ENCODE measurements around the gene UBE4B. TPM values are rescaled to one million over a fixed set of nuclear protein-coding genes. Genes with fewer than 3 reads are reported as not detected.

Gene UBE4B
- total and polyA plus RNA-seq, 4 donors = 7.5 to 25.5 (median 16.6) TPM

DNA sequence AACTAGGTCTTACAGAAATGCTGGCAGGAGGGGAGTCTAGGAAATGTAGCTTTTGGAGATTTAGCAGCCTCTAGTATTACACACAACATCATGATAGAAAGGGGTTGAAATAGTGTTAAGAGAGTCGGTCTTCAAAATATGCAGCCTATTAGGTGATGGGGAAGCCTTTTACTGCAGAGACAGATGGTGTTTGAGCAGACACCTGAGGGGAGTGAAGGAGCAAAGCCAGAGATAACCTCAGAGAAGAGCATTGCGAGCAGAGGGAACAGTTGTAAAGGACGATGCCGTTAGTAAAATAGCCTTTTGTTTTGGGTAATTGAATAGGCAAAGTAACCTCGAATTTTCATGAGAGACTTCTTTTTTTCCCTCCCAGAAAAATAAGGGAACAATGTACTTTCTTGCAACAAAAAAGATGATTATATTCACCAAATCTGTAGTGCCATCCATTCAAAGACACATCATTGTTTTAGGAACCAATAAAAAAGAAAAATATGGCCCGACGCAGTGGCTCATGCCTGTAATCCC, 111.3 kb downstream of the UBE4B start (continued):
- TF ChIP-seq, protein P1, sequence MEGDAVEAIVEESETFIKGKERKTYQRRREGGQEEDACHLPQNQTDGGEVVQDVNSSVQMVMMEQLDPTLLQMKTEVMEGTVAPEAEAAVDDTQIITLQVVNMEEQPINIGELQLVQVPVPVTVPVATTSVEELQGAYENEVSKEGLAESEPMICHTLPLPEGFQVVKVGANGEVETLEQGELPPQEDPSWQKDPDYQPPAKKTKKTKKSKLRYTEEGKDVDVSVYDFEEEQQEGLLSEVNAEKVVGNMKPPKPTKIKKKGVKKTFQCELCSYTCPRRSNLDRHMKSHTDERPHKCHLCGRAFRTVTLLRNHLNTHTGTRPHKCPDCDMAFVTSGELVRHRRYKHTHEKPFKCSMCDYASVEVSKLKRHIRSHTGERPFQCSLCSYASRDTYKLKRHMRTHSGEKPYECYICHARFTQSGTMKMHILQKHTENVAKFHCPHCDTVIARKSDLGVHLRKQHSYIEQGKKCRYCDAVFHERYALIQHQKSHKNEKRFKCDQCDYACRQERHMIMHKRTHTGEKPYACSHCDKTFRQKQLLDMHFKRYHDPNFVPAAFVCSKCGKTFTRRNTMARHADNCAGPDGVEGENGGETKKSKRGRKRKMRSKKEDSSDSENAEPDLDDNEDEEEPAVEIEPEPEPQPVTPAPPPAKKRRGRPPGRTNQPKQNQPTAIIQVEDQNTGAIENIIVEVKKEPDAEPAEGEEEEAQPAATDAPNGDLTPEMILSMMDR (IDR thresholded peaks at IDR 0.05; ENCODE audit: low read depth, low read length, missing input control) = no peak
- TF ChIP-seq RXRA (IDR thresholded peaks at IDR 0.05) = no peak

DNA sequence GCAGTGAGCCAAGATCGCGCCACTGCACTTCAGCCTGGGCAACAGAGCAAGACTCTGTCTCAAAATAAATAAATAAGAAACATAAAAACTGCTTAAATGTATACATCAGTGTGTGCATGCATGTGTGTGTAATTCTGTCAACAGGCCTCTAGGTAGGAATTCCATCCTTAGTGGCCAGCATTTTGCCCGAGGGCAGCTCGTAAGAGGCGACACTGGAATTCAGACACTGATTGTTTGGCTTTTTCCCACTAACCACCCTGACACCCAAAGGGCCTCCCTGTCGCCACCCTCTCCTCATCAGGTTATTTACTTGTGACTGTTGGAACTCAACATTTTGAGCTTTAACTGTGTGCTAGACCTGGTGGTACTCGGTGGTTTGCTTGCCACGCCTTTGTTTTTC, 113.6 kb downstream of the UBE4B start:
- WGBS = 97% methylated on average over 8 of the region's 8 CpGs

More for the DNA sequence above, 113.6 kb downstream of the UBE4B start:
- DNase-seq (ENCODE audit: low spot score) = no peak
- H3K27ac ChIP-seq (ENCODE audit: low read depth in 1 of 2, low read length in 2 of 2) = no peak overlapping the region
- no peaks in the 10 kb centered on the region for H3K9me3 ChIP-seq (ENCODE audit: control insufficient read depth in 4 of 4, low read length in 3 of 4)
- H3K36me3 ChIP-seq (ENCODE audit: control insufficient read depth in 4 of 4, insufficient read depth in 3 of 4, low read depth in 1 of 4, low read length in 3 of 4) = peaks cover 2 to 22% (median 5%) of the 10 kb centered on the region in 4 donors
- no peak overlapping the region for H3K9ac ChIP-seq (ENCODE audit: low read depth in 1 of 2, low read length in 2 of 2)
- no peaks in the 10 kb centered on the region for H3K4me1 ChIP-seq (ENCODE audit: control insufficient read depth in 4 of 4, insufficient read depth in 4 of 4, low read length in 3 of 4)
- no peaks in the 10 kb centered on the region for H3K27me3 ChIP-seq (ENCODE audit: control insufficient read depth in 4 of 4, insufficient read depth in 4 of 4, low read length in 3 of 4)
- TF ChIP-seq NR2F2 (IDR thresholded peaks at IDR 0.05) (no peak), FOXA1 (IDR thresholded peaks at IDR 0.05) (no peak), RAD21 (IDR thresholded peaks at IDR 0.05) (no peak), GABPA (IDR thresholded peaks at IDR 0.05 in 1 of 2, conservative IDR thresholded peaks at IDR 0.05 in 1 of 2) (no peak), TAF1 (conservative IDR thresholded peaks at IDR 0.05) (no peak), RXRA (IDR thresholded peaks at IDR 0.05) (no peak), SP1 (IDR thresholded peaks at IDR 0.05) (no peak), EGR1 (IDR thresholded peaks at IDR 0.05; ENCODE audit: low read depth in 2 of 2) (no peak), HNF4A (conservative IDR thresholded peaks at IDR 0.05) (no peak), HNF4G (IDR thresholded peaks at IDR 0.05) (no peak), YY1 (IDR thresholded peaks at IDR 0.05) (no peak), JUND (IDR thresholded peaks at IDR 0.05) (no peak), FOXA2 (IDR thresholded peaks at IDR 0.05) (no peak)
- TF ChIP-seq, protein P2, sequence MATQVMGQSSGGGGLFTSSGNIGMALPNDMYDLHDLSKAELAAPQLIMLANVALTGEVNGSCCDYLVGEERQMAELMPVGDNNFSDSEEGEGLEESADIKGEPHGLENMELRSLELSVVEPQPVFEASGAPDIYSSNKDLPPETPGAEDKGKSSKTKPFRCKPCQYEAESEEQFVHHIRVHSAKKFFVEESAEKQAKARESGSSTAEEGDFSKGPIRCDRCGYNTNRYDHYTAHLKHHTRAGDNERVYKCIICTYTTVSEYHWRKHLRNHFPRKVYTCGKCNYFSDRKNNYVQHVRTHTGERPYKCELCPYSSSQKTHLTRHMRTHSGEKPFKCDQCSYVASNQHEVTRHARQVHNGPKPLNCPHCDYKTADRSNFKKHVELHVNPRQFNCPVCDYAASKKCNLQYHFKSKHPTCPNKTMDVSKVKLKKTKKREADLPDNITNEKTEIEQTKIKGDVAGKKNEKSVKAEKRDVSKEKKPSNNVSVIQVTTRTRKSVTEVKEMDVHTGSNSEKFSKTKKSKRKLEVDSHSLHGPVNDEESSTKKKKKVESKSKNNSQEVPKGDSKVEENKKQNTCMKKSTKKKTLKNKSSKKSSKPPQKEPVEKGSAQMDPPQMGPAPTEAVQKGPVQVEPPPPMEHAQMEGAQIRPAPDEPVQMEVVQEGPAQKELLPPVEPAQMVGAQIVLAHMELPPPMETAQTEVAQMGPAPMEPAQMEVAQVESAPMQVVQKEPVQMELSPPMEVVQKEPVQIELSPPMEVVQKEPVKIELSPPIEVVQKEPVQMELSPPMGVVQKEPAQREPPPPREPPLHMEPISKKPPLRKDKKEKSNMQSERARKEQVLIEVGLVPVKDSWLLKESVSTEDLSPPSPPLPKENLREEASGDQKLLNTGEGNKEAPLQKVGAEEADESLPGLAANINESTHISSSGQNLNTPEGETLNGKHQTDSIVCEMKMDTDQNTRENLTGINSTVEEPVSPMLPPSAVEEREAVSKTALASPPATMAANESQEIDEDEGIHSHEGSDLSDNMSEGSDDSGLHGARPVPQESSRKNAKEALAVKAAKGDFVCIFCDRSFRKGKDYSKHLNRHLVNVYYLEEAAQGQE (IDR thresholded peaks at IDR 0.05) = no peak
- TF ChIP-seq, protein P1 (IDR thresholded peaks at IDR 0.05; ENCODE audit: low read depth, low read length, missing input control) = no peak
- TF ChIP-seq, protein P3, sequence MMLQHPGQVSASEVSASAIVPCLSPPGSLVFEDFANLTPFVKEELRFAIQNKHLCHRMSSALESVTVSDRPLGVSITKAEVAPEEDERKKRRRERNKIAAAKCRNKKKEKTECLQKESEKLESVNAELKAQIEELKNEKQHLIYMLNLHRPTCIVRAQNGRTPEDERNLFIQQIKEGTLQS (IDR thresholded peaks at IDR 0.05) = no peak
- TF ChIP-seq, protein P4, sequence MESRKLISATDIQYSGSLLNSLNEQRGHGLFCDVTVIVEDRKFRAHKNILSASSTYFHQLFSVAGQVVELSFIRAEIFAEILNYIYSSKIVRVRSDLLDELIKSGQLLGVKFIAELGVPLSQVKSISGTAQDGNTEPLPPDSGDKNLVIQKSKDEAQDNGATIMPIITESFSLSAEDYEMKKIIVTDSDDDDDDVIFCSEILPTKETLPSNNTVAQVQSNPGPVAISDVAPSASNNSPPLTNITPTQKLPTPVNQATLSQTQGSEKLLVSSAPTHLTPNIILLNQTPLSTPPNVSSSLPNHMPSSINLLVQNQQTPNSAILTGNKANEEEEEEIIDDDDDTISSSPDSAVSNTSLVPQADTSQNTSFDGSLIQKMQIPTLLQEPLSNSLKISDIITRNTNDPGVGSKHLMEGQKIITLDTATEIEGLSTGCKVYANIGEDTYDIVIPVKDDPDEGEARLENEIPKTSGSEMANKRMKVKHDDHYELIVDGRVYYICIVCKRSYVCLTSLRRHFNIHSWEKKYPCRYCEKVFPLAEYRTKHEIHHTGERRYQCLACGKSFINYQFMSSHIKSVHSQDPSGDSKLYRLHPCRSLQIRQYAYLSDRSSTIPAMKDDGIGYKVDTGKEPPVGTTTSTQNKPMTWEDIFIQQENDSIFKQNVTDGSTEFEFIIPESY (IDR thresholded peaks at IDR 0.05) = no peak
- TF ChIP-seq, protein P5, sequence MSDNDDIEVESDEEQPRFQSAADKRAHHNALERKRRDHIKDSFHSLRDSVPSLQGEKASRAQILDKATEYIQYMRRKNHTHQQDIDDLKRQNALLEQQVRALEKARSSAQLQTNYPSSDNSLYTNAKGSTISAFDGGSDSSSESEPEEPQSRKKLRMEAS (IDR thresholded peaks at IDR 0.05) = no peak
- H3K4me3 ChIP-seq (ENCODE audit: low read depth in 1 of 3, low read length in 3 of 3) = no peak overlapping the region
